ENCODE data around the gene GPATCH4.
A peak's percentile ranks its signal among the peaks of the same experiment; 100 is the strongest.
"Not testable (repeated sequence)": the region's sequence is repeated elsewhere in the genome, so short reads cannot be mapped to it uniquely, and the experiment has no call there.

The GPATCH4 gene

GRCh38 chr1:156619582-156619955, 18.3 kb upstream of the GPATCH4 start:
- H3K4me3 ChIP-seq (ENCODE audit: low read depth, low read length), result no peak overlapping the region
- no peak for DNase-seq (ENCODE audit: low read depth)
- TF ChIP-seq, protein P1, sequence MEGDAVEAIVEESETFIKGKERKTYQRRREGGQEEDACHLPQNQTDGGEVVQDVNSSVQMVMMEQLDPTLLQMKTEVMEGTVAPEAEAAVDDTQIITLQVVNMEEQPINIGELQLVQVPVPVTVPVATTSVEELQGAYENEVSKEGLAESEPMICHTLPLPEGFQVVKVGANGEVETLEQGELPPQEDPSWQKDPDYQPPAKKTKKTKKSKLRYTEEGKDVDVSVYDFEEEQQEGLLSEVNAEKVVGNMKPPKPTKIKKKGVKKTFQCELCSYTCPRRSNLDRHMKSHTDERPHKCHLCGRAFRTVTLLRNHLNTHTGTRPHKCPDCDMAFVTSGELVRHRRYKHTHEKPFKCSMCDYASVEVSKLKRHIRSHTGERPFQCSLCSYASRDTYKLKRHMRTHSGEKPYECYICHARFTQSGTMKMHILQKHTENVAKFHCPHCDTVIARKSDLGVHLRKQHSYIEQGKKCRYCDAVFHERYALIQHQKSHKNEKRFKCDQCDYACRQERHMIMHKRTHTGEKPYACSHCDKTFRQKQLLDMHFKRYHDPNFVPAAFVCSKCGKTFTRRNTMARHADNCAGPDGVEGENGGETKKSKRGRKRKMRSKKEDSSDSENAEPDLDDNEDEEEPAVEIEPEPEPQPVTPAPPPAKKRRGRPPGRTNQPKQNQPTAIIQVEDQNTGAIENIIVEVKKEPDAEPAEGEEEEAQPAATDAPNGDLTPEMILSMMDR (IDR thresholded peaks at IDR 0.05; ENCODE audit: low read depth, low read length, missing control alignments), result no peak

- TF ChIP-seq, protein P1 (IDR thresholded peaks at IDR 0.05; ENCODE audit: low read depth, low read length, missing control alignments), result peak; percentile 61
- H3K4me3 ChIP-seq (ENCODE audit: low read depth, low read length), result no peak within 1 kb of the TSS
- no peak for DNase-seq (ENCODE audit: low read depth)
These were observed 17.7 kb upstream of the GPATCH4 start, which contains the start of gene HAPLN2 for GRCh38 chr1:156618853-156619581. Gene HAPLN2, plus strand, starts transcription at chr1:156619415. Its CDS starts 4,076 bp downstream, at chr1:156623491.

DNA sequence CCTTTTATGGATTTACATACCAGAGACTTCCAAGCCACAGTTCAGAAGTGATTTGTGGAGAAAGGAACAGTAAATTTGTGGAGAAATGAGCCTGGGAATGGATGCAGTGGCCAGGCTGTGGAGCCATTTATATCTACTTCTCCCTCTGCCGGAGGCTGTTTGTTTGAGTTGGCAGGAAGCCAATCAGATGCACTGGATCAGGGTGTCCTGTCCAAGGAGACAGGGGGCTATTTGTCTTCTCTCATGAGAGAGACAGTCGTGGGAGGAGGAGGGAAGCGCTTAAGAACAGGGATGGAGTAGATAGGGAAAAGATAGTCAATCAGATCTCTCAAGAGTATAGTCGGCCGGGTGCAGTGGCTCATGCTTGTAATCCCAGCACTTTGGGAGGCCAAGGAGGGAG, 15.2 kb upstream of the GPATCH4 start:
- DNase-seq (ENCODE audit: low read depth), result no peak
- no peak overlapping the region for H3K4me3 ChIP-seq (ENCODE audit: low read depth, low read length)
- TF ChIP-seq, protein P1 (IDR thresholded peaks at IDR 0.05; ENCODE audit: low read depth, low read length, missing control alignments), result no peak

DNA sequence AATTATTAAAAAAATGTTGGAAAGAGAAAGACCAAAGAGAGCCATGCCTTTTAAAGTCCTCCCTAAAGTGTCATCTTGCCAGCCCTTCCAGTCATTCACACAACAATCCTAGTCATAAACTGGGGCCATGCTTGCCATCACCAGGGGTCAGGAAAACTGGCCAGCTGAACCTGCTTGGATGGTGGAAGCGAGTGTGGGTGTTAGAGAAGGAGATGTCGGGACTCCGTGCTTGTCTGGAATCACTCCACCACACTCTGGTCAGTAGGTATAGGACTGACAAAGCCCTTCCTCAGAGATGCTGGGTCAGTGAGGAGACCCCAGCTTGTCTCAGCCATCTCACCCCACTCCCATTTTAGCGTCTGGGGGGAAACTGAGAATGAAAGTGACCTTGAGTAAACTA, 14.7 kb upstream of the GPATCH4 start:
- DNase-seq (ENCODE audit: low read depth), result no peak
- H3K4me3 ChIP-seq (ENCODE audit: low read depth, low read length), result no peak overlapping the region
- TF ChIP-seq, protein P1 (IDR thresholded peaks at IDR 0.05; ENCODE audit: low read depth, low read length, missing control alignments), result no peak

- TF ChIP-seq, protein P1 (IDR thresholded peaks at IDR 0.05; ENCODE audit: low read depth, low read length, missing control alignments), result no peak
- H3K4me3 ChIP-seq (ENCODE audit: low read depth, low read length), result no peak overlapping the region
- no peak for DNase-seq (ENCODE audit: low read depth)
These were observed 11.4 kb upstream of the GPATCH4 start for GRCh38 chr1:156612666-156613065.

- not testable (repeated sequence) for H3K4me3 ChIP-seq (ENCODE audit: low read depth, low read length); DNase-seq (ENCODE audit: low read depth)
These were observed 8.8 kb upstream of the GPATCH4 start for GRCh38 chr1:156610072-156610471.

DNA sequence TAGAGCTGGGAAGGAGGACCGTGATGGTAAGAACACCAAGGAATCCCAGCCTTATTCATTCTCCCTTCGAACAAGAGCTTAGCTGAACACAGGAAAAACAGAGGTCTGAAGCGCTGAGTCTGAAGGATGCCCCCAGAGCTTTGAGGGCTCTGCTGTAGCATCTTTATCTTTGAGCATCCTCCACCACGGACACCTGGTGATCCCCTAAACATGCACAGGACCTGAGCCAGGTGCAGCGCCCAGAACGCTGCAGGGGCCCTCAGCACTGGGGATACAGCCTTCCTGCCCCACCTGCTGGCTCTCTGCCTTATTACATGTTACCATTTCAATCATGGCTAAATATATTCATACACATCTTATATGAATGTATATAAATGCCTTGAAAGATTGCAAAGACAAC, 7.7 kb upstream of the GPATCH4 start:
- H3K4me3 ChIP-seq (ENCODE audit: low read depth, low read length), result no peak overlapping the region
- DNase-seq (ENCODE audit: low read depth), result no peak
- TF ChIP-seq, protein P1 (IDR thresholded peaks at IDR 0.05; ENCODE audit: low read depth, low read length, missing control alignments), result peak; percentile 67
